Glomerular visceral epithelial cell (primary cell): ENCODE data around the gene CFH.
A peak's percentile ranks its signal among the peaks of the same experiment; 100 is the strongest.
"Not testable (repeated sequence)": the region's sequence is repeated elsewhere in the genome, so short reads cannot be mapped to it uniquely, and the experiment has no call there.

Source experiments
- DNase-seq: peaks from one replicate; pipeline ENCODE4 v3.0.0-alpha.2; 2016; ENCODE audit errors: extremely low spot score

Gene CFH

DNA sequence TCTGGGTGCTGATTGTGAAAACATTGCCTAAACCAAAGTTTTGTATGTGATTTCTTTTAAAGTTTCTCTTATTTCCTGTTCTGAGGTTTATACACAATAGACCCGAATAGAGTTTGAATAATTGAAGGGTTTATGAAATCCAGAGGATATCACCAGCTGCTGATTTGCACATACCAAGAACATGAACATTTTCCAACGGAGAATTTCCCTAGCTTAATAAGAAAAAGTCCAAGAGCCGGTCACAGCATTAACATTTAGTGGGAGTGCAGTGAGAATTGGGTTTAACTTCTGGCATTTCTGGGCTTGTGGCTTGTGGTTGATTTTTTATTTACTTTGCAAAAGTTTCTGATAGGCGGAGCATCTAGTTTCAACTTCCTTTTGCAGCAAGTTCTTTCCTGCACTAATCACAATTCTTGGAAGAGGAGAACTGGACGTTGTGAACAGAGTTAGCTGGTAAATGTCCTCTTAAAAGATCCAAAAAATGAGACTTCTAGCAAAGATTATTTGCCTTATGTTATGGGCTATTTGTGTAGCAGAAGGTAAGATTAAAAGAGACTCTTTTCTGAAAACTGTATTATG lies at the start of gene CFH:
CFH (plus strand) TSS at position 407 of the 579 bp plus-strand sequence; CDS start at position 482, 75 bp downstream.
- peak; percentile 70 for DNase-seq

DNA sequence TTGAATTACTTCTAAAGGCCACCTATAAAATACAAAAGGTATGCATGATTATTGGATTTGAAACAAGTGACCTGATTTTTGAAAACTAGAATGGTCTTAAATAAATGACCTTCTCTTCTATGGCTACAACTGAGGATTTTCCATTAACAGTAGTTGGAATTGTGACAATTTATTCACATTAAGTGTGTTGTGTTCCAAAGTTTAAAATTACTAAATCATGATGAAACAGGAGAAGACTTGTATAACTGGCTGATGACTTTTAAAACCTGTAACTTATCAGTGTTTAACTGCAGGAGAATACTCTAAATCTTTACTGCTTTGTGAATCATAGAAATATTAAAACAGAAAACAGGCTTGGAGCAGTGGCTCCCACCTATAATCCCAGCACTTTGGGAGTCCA lies 48.2 kb upstream of the CFH start:
- no peak for DNase-seq

DNA sequence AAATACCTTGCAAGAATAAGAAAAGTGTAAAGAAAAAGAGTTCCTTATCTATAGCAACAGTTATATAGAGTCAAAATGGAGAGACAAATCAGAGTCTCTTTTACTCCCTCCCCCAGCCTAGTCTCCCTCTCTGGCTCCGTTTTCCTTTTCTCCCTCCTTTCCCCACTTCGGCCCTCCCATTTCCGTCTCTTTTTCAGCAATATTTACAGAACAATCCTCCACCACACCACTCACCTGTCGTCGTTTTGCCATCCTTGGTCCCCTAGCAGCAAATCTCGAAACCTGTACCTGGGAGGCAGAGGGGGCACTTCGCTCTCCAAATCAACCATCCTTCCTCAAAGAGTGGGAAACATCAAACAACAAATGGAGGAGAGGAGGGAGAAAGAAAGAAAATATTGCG lies 43.9 kb upstream of the CFH start:
- DNase-seq = peak; percentile 4

DNA sequence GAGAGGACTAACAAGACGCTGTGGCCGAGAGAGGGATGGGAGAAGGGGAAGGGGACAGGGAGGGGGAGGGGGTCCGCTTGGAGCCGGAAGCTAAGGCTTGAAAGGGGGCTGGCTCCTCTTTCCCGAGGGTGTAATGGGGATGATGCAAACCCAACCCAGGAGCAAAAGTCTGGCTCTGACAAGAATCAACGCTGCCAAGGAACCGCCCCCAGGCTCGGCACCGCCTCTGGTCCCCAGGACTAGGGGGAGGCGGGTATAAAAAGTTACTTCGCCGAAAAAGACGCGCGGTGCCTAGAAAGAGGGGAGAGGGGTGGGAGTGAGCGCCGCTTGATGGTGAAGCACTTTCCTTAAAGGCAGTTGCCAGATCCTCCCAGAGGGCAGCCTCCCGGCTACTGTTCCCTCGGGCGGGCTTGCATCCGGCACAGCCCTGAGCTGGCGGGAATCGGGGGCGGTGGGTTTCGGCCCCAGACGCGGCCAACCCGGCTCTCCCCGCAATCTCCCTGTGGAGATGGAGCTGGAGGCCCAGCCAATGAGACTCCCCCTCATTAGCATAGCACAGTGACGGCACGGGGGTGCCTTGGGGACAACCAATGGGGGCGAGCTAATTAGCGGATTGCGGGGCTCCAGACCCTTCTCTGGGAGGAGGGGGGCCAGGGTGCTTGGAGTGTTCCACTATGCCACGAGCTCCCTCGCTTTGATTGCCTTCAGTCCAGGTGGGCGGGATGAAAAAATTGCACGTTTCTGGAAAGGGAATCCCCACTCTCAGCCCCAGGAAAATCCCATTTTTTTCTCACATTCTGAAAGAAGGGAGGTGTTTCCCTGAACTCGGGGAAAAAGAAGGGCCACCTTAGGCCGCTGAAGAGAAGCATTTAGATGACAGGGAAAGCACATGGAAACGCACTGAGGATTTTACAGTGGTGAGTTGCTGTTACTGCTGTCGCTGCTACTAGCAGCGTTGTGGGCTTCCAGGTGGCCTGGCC lies 43.2 kb upstream of the CFH start, which contains the start of gene KCNT2:
KCNT2 (minus strand) TSS at position 51 of the 980 bp plus-strand sequence. CDS start 131 bp downstream, outside the sequence.
- peak; percentile 64 for DNase-seq

DNA sequence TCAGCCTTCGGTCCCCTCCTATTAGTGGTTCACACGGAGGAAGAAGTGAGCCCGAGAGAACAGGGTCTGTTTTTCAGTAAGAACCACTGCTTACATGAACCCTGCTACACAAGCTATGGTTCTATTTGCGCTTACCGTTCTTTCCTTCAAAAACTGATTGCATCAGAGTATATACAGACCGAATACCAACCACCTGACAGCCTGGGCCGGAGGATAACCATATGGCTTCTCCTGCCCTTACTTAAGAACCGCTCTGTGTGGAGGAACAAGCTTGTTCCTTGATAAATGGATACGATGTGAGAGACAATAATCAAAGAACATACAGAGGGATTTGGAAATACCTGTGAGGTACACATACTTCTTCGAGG lies 42.5 kb upstream of the CFH start:
- DNase-seq = no peak

DNA sequence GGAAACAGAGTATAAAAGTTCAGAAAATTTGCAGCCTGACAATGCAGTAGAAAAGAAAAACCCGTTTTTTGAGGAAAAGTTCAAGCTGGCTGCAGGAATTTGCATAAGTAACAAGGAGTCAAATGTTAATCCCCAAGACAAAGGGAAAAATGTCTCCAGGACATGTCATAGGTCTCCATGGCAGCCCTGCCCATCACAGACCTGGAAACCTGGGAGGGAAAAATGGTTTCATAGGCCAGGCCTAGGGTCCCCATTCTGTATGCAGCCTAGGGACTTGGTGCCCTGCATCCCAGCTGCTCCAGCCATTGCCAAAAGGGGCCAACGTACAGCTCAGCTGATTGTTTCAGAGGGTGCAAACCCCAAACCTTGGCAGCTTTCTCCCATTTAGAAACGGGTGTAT lies 40.0 kb upstream of the CFH start:
- DNase-seq = no peak

DNA sequence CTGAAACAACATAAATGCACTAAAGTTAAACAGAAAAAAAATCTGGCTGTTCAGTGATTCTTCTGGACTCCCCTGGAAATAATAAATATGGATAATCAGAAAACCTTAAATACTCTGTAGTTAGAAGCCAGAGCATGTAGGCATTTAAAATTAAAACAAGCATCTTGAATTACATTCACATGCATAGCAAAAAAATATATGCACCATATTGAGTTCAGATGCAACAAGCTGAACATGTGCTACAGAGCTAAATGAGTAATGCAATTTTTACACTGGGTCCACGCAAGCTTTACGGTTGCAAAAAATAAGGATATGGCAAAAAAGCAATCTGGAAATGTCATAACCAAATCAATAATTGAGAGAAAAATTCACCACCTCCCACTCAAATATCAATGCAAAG lies 32.1 kb upstream of the CFH start:
- DNase-seq = no peak

DNA sequence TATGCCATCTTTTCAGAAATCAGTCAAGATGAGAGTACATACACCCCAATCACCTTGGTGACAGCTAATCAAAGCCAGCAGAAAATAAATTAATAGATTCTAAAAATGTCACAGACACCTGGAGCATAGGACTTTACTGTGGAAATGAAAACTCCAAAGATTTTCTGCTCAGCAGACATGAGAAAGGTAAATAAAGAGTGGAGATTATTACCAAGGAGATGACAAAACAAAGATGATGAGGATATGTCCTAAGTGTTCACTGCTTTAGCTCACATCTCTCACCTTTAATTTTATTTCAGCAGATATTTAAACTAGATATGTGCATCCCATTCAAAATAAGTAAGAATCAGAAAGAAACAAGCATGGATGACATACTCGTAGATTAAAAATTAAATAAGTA lies 28.8 kb upstream of the CFH start:
- no peak for DNase-seq

DNA sequence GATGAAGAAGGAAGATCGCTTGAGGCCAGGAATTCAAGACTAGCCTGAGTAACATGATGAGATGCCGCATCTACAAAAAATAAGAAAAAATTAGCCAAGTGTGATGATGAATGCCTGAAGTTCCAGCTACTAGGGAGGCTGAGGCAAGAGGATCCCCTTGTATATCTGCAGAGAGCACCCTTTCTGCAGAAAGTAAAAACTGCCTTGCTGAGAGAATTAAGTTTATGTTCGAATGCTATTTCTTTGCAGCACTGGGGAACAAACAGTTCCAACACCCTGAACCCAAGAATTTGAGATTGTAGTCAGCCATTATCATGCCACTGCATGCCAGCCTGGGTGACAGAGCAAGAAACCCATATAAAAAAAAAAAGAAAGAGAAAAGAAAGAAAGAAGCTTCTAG lies 23.0 kb upstream of the CFH start:
- DNase-seq = no peak

DNA sequence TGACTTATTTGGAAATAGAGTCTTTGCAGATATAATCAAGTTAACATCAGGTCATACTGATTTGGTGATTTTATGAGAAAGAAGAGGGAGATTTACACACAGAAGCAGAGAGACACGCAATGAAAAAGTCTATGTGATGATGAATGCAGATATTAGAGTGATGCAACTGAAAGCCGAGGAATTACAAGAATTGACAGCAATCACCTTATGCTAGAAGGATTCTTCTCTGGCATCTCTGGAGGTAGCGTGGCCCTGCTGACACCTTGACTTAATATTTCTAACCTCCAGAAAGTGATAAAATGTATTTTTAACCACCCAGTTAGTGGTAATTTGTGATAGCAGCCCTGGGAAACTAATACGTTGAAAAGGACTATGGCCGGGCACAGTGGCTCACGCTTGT lies 14.2 kb upstream of the CFH start:
- no peak for DNase-seq

DNA sequence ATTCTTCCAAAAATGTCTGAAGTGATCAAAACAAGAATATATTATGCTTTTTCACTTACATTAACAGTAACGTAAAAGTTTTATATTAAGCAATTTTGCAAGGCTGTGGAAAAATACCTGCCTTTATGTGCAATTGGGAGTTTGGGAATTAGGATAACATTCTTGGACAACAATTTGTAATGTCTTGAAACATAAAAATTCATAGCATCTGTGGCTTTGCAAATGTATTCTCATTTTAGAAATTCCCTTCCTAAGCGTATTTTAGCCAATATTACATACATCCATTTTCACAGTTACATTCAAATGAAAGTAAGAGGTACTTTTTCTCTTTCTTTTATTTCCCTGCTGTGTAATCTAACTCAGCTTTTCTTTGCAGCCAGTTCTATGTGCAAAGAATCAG lies 13.4 kb upstream of the CFH start:
- no peak for DNase-seq

DNA sequence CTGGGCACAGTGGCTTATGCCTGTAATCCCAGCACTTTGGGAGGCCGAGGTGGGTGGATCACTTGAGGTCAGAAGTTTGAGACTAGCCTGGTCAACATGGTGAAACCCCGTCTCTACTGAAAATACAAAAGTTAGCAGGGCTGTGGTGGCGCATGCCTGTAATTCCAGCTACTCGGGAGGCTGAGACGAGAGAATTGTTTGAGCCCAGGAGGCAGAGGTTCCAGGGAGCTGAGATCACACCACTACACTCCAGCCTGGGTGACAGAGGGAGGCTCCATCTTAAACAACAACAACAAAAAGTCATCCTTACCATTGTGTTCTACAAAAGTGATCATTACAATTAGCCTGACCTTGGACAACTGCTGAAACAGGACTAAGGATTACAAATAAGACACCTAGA lies 12.6 kb upstream of the CFH start:
- not testable (repeated sequence) for DNase-seq

DNA sequence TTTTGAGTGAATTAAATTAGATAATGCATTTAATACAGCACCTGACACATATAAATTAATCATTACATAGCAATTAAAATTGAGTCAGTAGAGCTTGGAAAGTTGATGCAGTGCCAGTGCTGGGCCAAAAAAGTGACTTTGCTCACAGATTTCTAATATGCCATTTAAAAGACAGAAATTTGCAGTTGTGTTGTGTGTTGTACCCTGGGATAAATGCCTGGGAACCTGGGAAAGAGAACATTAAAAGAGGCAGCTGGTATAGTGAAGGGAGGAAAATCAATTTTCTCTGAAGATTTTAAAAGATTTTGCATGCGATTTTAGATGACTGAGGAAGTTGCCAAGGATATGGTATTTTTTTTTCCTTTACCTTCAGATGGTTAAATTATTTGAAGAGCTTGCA lies 10.9 kb upstream of the CFH start:
- DNase-seq = no peak

DNA sequence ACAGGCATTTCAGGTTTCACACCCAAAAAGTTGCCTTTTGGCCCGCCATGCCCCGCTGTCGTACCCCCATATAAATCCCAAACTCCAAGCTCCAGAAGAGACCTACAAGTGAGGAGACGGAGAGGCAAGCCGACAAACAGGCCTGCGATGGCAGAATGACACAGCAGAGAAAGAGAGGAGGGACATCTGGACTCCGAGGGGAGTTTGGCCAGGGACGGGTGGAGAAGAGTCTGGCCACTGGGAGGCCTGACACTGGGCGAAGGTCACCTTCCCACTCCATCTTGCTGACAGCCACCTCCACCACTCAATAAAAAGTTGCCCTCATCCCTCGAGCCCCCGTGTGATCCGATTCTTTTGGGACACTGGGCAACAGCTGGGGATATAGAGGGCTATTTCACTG lies 1.9 kb upstream of the CFH start:
- no peak for DNase-seq

DNA sequence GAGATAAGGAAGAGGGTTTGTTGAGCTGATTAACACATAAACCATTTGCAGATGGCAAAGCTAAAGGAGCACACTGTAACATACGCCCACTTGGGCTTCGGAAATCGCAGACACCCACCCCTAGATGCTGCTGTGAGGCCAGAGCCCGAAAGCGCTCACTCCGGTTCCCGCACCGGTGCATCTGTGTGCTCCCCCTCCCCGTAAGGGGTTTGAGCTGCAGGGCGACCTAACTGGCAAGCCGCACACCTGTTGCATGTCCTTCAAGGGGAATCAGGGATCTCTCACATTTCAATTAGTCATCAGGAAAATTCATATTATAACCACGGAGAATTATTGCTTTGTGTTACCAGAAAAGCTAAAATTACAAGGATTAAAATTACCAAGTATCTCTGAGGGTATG lies 1.4 kb upstream of the CFH start:
- no peak for DNase-seq

DNA sequence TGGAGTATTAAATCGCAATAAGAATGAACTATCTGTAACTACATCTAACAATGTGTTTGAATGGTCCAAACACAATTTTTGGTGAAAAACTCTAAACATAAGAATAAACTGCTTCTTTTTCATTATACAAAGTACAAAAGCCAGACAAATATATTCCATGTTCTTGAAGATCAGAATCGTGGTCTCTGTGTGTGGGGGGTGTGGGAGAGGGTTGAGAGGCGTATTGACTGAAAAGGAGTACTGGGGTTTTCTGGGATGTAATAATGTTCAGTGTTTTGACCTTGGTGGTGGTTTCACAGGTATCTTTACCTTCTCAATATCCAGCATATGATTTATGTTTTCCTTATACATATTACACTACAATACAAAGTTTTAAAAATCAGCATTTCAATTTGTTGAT lies 764 bp upstream of the CFH start:
- no peak for DNase-seq

DNA sequence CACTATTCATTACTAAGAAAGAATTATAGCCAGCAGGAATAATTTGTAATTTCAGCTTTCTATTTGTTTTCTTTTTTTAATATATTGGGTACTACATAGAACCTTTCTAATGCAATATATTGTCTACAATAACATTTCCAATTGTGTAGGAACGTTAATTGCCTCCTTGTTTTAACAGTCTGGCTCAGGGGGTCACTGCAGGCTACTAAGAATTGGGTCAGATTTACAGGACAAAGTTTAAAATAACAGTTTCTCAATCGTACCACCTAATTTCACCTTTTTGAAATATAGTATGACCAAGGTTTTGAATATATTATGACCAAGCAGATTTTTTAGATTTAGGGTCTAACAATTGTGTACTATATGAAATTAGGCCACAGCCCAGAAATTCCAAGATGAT lies 2.4 kb downstream of the CFH start:
- no peak for DNase-seq

DNA sequence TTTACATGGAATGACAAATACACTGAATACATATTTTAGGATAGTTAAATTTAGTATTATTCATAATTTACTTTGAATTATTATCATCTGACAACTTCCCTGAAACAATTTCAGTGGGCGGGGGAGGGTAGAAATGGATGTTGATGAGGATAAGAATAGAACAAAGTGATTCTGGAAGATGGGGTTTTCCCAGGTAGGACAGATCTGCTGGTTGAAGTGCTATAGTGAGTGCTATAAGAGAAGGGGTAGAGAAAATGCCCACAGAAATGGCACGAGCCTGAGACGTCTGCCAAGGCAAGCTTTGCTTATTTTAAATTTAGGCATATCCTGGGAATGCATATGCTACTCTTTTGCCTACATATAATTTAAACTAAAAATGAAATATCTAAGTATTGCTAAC lies 3.2 kb downstream of the CFH start:
- DNase-seq = no peak

DNA sequence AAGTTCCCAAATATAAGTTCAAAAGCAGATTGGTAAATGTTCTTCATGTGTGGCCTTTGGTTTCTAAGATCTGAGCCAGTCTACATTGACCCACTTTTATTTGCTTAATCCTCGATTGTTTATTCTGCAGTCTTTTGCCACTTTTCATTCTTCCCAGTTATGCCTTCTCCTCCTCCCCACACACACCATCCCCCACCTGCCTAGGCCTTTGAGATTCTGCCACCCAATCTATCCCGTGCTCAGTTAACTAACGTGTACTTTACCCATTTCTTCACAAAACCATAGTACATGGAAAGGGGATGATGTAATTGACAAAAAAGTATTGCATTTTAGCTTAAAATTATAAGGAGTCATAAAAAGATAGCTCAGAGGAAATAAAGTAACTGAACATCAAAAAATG lies 3.7 kb downstream of the CFH start:
- DNase-seq = no peak

DNA sequence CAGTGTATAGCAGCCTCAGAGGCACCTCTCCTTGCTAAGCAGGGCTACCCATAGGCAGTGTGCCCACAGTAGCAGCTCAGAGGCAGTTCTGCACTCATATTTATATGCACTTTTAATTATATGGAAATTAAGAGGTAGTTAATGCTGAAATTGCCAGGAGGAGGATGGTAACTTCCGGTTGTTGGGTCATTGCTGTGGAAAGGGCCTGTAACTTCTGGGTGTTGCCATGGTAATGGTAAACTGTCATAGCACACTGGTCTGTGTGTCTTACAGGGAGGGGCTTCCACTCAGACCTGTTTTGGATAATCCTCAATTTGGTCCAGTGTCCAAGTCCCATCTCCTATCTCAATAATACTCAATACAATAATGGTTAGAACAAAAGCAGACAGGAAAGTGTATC lies 7.6 kb downstream of the CFH start:
- DNase-seq = no peak

DNA sequence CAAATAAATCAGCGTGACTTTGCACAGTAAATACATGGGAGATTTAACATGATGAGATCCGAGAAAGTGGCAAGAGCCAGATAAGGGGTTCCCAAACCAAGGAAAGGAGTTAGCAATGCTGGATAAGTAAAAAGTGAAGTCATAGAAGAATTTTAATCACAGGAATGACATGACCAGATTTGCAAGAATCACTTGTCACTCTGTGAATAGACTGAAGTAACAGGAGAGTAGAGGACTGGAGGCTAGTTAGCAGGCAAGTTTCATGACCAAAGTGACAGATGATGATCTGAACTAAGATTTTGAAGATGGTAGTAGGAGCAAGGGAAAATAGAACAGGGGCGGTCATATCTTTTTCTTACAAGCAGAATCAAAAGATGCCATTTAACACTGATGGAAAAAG lies 8.4 kb downstream of the CFH start:
- no peak for DNase-seq

DNA sequence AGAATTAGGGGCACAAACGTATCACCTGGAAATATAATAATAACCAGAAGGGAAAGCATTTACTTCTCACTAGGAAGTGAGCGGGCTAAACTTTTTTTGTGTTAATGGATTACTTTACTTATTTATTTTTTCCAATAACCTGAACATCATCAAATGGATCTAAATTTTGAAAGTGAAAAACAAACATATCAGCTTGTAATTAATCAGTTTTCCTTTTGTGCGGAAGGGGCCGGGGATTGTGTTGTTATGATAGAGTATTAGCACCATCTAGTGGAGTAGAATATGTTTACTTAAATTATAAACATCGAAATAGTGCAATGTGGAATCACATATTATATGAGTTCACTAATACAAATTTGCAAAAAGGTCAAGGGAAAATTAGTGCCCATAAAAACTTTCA lies 9.0 kb downstream of the CFH start:
- peak; percentile 34 for DNase-seq

DNA sequence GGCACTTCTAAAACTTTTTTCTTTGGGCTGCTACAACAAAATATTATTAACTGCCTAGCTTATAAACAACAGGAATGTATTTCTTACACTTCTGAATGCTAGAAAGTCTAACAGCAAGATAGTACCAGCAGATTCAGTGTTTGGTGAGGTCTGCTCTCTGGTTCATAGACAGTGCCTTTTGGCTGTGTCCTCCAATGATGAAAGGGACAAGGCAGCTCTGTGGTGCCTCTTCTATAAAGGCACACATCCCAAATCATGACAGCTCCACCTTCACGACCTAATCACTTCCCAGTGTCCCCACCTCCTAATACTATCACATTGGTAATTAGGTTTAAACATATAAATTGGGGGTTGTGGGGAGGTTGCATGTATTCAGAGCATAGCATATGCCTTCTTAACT lies 9.5 kb downstream of the CFH start:
- DNase-seq = no peak
